H1 (cell line): ENCODE measurements around the gene WDR64. TPM values are rescaled to one million over a fixed set of nuclear protein-coding genes. Genes with fewer than 3 reads are reported as not detected.

Source experiments
- ASH2L ChIP-seq: fragments of 200-600, 300-600 bp; sonication (generic); IDR thresholded peaks from one replicate; pipeline ENCODE4 v1.7.1; 2017; ENCODE audit warnings: low read length
- polyA plus RNA-seq, 7 experiments: library from polyadenylated mRNA; depleted of rRNA in 3 of 7; stranded (reverse) in 5 of 7; unstranded in 2 of 7; fragments of >200 nt in 5 of 7; fragments of 200-250 nt in 2 of 7; gene quantifications; 1 replicate in 5 of 7; 2 replicates in 1 of 7; 4 replicates in 1 of 7; pipeline versions ENCODE4 v1.2.1 to v1.2.3, GENCODE V29; 2011 to 2013; ENCODE audit warnings: missing spikeins in 2 of 7, mixed read lengths in 2 of 7
- total RNA-seq: library from RNA; stranded (reverse); fragmentation: NEBNext Ultra II Directional; extraction: Animal tissue kit (Norgen Biotek cat#: 25700); gene quantifications from 2 replicates; pipeline ENCODE4 v1.2.1, GENCODE V29; 2021

The WDR64 gene
- total and polyA plus RNA-seq, 2 of the 8 experiments (the other 6 are each of a cell fraction or from before 2014, with no cell fraction given) = 0.02 TPM; not detected in 1

- no peak for TF ChIP-seq ASH2L
Observed at GRCh38 chr1:241787691-241788090, 135.6 kb downstream of the WDR64 start (continued).
